Measurements from ENCODE around the gene SASH1.

GRCh38 chr6:148347441-148348054 is 4.9 kb downstream of the SASH1 start:
- TF ChIP-seq, protein P1, sequence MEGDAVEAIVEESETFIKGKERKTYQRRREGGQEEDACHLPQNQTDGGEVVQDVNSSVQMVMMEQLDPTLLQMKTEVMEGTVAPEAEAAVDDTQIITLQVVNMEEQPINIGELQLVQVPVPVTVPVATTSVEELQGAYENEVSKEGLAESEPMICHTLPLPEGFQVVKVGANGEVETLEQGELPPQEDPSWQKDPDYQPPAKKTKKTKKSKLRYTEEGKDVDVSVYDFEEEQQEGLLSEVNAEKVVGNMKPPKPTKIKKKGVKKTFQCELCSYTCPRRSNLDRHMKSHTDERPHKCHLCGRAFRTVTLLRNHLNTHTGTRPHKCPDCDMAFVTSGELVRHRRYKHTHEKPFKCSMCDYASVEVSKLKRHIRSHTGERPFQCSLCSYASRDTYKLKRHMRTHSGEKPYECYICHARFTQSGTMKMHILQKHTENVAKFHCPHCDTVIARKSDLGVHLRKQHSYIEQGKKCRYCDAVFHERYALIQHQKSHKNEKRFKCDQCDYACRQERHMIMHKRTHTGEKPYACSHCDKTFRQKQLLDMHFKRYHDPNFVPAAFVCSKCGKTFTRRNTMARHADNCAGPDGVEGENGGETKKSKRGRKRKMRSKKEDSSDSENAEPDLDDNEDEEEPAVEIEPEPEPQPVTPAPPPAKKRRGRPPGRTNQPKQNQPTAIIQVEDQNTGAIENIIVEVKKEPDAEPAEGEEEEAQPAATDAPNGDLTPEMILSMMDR (IDR thresholded peaks at IDR 0.05; ENCODE audit: insufficient read depth, low read depth, low read length) = no peak
- no peak for TF ChIP-seq EZH2 (IDR thresholded peaks at IDR 0.05; ENCODE audit: insufficient read depth, low read length)

Data from astrocyte (in vitro differentiated cells and primary cell).